GM12878 (cell line): ENCODE measurements around the gene COL1A2.

ENCODE experiments used
- CHD2 ChIP-seq: IDR thresholded peaks from 2 replicates; pipeline ENCODE4 v1.6.1; 2011; ENCODE audit warnings: low read depth, low read length, improper control_type of control experiment, borderline replicate concordance
- EZH2 ChIP-seq: IDR thresholded peaks from 2 replicates; pipeline ENCODE4 v1.6.1; 2012; ENCODE audit warnings: low read depth, mild to moderate bottlenecking, control low read depth, inconsistent platforms, low read length, borderline replicate concordance; ENCODE audit not compliant: control insufficient read depth
- FOXK2 ChIP-seq: fragments of 450-650 bp; IDR thresholded peaks from 2 replicates; pipeline ENCODE4 v1.6.1; 2017; ENCODE audit warnings: mild to moderate bottlenecking, moderate library complexity
- HDAC6 ChIP-seq: fragments of 200-600 bp; sonication (generic); IDR thresholded peaks from one replicate; pipeline ENCODE4 v1.8.0; 2017; ENCODE audit warnings: antibody characterized with exemption; ENCODE audit not compliant: unreplicated experiment
- JUND ChIP-seq: IDR thresholded peaks from 2 replicates; pipeline ENCODE4 v1.6.1; 2012; ENCODE audit warnings: low read depth, mild to moderate bottlenecking, low read length, improper control_type of control experiment, moderate library complexity
- POLR2AphosphoS5 ChIP-seq: IDR thresholded peaks from 2 replicates; pipeline ENCODE4 v1.6.1; 2011; ENCODE audit warnings: mild to moderate bottlenecking, low read length, inconsistent platforms
- SMAD1 ChIP-seq: fragments of 450-650 bp; IDR thresholded peaks from 2 replicates; pipeline ENCODE4 v1.6.1; 2018; ENCODE audit warnings: mild to moderate bottlenecking, low read depth; ENCODE audit not compliant: partially characterized antibody
- SMARCA5 ChIP-seq: fragments of 450-650 bp; IDR thresholded peaks from 2 replicates; pipeline ENCODE4 v1.6.1; 2017; ENCODE audit warnings: mild to moderate bottlenecking
- SMC3 ChIP-seq: IDR thresholded peaks from 2 replicates; pipeline ENCODE4 v1.6.1; 2011; ENCODE audit warnings: low read length, improper control_type of control experiment, borderline replicate concordance
- SP1 ChIP-seq: IDR thresholded peaks from one replicate; pipeline ENCODE4 v1.6.1; 2011; ENCODE audit warnings: low read depth, low read length
- SUZ12 ChIP-seq: fragments of 200-600 bp; sonication (generic); IDR thresholded peaks from one replicate; pipeline ENCODE4 v1.6.1; 2018; ENCODE audit warnings: antibody characterized with exemption, mild to moderate bottlenecking; ENCODE audit not compliant: unreplicated experiment
- ZNF274 ChIP-seq: IDR thresholded peaks from one replicate; pipeline ENCODE4 v1.8.0; 2011; ENCODE audit not compliant: insufficient read length, insufficient read depth
- TF ChIP-seq, protein P1 (sequence below): fragments of 450-650 bp; IDR thresholded peaks from 2 replicates; pipeline ENCODE4 v1.6.1; 2017; ENCODE audit warnings: mild to moderate bottlenecking
- TF ChIP-seq, protein P2 (sequence below): IDR thresholded peaks from 2 replicates; pipeline ENCODE4 v1.6.1; 2011; ENCODE audit warnings: borderline replicate concordance, low read depth, mild to moderate bottlenecking, moderate library complexity, mixed read lengths, low read length; ENCODE audit not compliant: insufficient read depth; ENCODE audit errors: extremely low read length

DNA sequence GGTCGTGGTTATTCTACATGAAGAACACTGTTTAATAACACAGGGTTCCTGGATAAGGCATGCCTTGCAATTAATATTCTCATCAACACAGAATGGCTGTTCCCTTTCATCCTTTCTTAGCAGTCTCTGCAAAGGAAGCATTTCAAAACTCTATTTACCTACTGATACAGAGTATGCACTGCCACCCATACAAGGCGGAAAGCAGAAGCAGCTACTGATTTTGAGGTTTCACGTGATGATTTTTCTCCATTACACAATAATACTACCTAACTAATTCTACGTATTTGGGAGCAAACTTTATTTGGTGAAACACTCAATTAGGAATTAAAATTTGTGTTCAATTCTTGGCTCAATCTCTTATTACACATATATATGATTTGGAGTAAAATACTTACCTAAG is 43.0 kb upstream of the COL1A2 start:
- TF ChIP-seq SUZ12 = no peak
- no peak for TF ChIP-seq EZH2
- TF ChIP-seq SMAD1 = no peak
- TF ChIP-seq, protein P1, sequence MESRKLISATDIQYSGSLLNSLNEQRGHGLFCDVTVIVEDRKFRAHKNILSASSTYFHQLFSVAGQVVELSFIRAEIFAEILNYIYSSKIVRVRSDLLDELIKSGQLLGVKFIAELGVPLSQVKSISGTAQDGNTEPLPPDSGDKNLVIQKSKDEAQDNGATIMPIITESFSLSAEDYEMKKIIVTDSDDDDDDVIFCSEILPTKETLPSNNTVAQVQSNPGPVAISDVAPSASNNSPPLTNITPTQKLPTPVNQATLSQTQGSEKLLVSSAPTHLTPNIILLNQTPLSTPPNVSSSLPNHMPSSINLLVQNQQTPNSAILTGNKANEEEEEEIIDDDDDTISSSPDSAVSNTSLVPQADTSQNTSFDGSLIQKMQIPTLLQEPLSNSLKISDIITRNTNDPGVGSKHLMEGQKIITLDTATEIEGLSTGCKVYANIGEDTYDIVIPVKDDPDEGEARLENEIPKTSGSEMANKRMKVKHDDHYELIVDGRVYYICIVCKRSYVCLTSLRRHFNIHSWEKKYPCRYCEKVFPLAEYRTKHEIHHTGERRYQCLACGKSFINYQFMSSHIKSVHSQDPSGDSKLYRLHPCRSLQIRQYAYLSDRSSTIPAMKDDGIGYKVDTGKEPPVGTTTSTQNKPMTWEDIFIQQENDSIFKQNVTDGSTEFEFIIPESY = no peak
- no peak for TF ChIP-seq SMC3
- TF ChIP-seq SMARCA5 = no peak
- TF ChIP-seq JUND = no peak
- TF ChIP-seq POLR2AphosphoS5 = no peak
- TF ChIP-seq ZNF274 = no peak
- TF ChIP-seq SP1 = no peak
- no peak for TF ChIP-seq FOXK2
- TF ChIP-seq CHD2 = no peak
- TF ChIP-seq HDAC6 = no peak
- TF ChIP-seq, protein P2, sequence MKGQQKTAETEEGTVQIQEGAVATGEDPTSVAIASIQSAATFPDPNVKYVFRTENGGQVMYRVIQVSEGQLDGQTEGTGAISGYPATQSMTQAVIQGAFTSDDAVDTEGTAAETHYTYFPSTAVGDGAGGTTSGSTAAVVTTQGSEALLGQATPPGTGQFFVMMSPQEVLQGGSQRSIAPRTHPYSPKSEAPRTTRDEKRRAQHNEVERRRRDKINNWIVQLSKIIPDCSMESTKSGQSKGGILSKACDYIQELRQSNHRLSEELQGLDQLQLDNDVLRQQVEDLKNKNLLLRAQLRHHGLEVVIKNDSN = no peak
